ENCODE results near the gene APH1B.
A peak's percentile ranks its signal among the peaks of the same experiment; 100 is the strongest.

The APH1B gene

DNA sequence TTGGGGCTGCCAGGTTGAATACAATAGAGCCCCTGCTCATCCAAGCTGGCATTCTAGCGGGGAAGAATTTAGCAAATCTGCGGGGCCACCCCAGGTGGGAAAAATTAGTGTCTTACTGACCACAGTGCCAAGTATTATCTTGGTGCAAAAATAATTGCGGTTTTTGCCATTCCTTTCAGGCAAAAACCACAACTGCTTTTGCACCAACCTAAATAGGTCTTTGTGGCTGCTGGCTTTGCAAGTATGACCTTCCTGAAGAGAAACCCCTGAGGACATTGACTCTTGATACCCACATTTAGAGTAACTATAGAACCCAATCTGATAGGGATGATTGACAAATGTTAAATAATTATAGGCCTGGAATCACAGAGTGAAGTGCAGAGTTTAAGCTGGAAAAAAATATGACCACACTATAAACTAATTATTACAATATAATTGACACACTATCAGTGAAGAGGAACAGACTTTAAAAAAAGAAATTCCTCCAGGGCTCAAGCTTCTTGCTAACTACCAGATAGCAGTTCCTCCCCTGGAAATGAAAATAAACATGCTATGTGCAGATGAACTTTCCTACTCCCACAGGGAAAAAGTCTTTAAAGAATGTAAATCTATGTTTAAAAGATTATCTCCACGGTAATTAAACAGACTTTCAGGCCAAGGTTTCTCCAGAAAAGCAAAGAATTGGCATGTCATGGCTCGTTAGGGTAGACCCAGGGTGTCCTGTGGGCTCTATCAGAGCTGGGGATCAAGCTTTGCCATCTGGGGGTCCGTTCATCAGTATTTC, 69.9 kb downstream of the APH1B start:
- Histone ChIP-seq H4K20me1 (ENCODE audit: insufficient read depth) (no peaks in the 10 kb centered on the region; the same call in 1 of the 2 replicates), H3K4me1 (ENCODE audit: low read depth, poor library complexity, severe bottlenecking) (peaks cover 17% of the 10 kb centered on the region), H3K79me2 (ENCODE audit: insufficient read depth, low read depth) (no peaks in the 10 kb centered on the region), H3K9ac (no peak overlapping the region), H3K4me3 (IDR thresholded peaks at IDR 0.05; ENCODE audit: insufficient read depth, low read depth, low read length) (no peak overlapping the region), H3K27me3 (ENCODE audit: insufficient read depth, low read depth) (no peaks in the 10 kb centered on the region), H2AFZ (ENCODE audit: low read depth) (no peak overlapping the region), H3K4me2 (peak overlapping the region; percentile 88), H3K36me3 (ENCODE audit: insufficient read depth) (no peaks in the 10 kb centered on the region), H3K27ac (no peak overlapping the region)
- TF ChIP-seq, protein P1, sequence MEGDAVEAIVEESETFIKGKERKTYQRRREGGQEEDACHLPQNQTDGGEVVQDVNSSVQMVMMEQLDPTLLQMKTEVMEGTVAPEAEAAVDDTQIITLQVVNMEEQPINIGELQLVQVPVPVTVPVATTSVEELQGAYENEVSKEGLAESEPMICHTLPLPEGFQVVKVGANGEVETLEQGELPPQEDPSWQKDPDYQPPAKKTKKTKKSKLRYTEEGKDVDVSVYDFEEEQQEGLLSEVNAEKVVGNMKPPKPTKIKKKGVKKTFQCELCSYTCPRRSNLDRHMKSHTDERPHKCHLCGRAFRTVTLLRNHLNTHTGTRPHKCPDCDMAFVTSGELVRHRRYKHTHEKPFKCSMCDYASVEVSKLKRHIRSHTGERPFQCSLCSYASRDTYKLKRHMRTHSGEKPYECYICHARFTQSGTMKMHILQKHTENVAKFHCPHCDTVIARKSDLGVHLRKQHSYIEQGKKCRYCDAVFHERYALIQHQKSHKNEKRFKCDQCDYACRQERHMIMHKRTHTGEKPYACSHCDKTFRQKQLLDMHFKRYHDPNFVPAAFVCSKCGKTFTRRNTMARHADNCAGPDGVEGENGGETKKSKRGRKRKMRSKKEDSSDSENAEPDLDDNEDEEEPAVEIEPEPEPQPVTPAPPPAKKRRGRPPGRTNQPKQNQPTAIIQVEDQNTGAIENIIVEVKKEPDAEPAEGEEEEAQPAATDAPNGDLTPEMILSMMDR (conservative IDR thresholded peaks at IDR 0.05; ENCODE audit: low read depth, low read length): no peak

DNA sequence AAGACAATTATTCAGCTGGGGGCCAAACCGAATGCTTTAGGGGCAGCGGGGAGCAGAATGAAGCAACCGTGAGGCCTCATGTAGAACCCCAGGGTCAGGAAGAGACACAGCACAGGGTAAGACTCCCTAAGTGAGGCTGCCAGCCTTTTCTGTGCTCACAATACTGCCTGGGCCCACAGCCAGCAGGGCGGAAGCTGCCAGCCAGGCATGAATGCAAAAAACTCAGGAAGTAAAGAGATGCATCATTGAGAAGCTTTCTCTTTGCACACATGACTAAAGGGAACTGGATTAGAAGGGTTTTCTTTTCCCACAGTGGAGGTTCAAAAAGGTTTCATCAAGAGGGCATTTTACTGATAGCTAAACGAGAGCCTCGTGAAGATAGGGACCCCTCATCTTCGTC, 71.0 kb downstream of the APH1B start:
- Histone ChIP-seq H3K27ac (no peak overlapping the region), H3K9ac (no peak overlapping the region), H3K36me3 (ENCODE audit: insufficient read depth) (no peaks in the 10 kb centered on the region), H3K79me2 (ENCODE audit: insufficient read depth, low read depth) (no peaks in the 10 kb centered on the region), H3K4me2 (no peak overlapping the region), H3K4me1 (ENCODE audit: low read depth, poor library complexity, severe bottlenecking) (peaks cover 17% of the 10 kb centered on the region), H3K4me3 (IDR thresholded peaks at IDR 0.05; ENCODE audit: insufficient read depth, low read depth, low read length) (no peak overlapping the region), H3K27me3 (ENCODE audit: insufficient read depth, low read depth) (no peaks in the 10 kb centered on the region), H2AFZ (ENCODE audit: low read depth) (no peak overlapping the region), H4K20me1 (ENCODE audit: insufficient read depth) (no peaks in the 10 kb centered on the region; the same call in 1 of the 2 replicates)
- TF ChIP-seq, protein P1 (conservative IDR thresholded peaks at IDR 0.05; ENCODE audit: low read depth, low read length): no peak

DNA sequence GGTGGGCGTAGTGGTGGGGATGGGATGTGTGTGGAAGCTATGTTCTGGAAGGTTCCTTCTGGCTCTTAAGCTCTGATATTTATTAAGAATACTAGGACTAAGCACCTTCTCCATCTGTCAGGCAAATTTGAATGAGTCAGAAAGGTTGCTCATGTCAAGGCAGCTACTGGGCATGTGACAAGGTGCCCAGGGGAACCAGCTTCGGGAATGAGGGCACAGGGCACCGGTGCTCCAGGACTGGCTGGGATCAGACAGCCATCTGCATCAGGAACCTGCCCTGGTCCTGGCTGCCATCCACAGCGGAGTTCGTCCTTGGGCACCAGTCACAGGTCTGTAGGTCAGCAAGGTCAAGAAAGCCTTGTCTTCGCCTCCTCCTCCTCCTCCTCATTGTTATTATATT, 71.8 kb downstream of the APH1B start:
- Histone ChIP-seq H3K9ac (no peak overlapping the region), H2AFZ (ENCODE audit: low read depth) (no peak overlapping the region), H3K79me2 (ENCODE audit: insufficient read depth, low read depth) (no peaks in the 10 kb centered on the region), H4K20me1 (ENCODE audit: insufficient read depth) (no peaks in the 10 kb centered on the region; the same call in 1 of the 2 replicates), H3K4me2 (no peak overlapping the region), H3K4me1 (ENCODE audit: low read depth, poor library complexity, severe bottlenecking) (peaks cover 17% of the 10 kb centered on the region), H3K27me3 (ENCODE audit: insufficient read depth, low read depth) (no peaks in the 10 kb centered on the region), H3K36me3 (ENCODE audit: insufficient read depth) (no peaks in the 10 kb centered on the region), H3K4me3 (IDR thresholded peaks at IDR 0.05; ENCODE audit: insufficient read depth, low read depth, low read length) (no peak overlapping the region), H3K27ac (no peak overlapping the region)
- TF ChIP-seq, protein P1 (conservative IDR thresholded peaks at IDR 0.05; ENCODE audit: low read depth, low read length): no peak

DNA sequence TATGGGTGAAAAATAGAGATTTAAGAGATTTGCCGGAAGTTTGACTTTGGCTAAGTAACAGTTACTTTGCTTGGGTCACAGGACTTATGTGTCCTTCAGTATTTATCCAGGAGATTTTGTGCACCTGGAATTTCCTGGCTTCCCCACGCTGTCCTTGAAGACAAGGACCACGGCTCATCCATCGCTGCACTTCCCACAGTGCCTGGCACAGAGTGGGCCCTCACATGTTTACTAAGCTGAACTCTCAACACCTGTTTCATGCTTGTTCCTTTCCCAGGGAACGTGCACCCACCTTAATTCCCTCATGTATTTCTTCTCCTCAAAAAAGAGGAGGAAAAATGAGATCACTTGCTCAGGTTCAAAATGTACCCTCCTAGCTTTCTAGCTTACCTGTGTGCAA, 72.2 kb downstream of the APH1B start:
- no peak overlapping the region for H3K4me3 ChIP-seq (IDR thresholded peaks at IDR 0.05; ENCODE audit: insufficient read depth, low read depth, low read length)
- no peaks in the 10 kb centered on the region; the same call in 1 of the 2 replicates for H4K20me1 ChIP-seq (ENCODE audit: insufficient read depth)
- no peak overlapping the region for H3K9ac ChIP-seq
- H3K36me3 ChIP-seq (ENCODE audit: insufficient read depth): no peaks in the 10 kb centered on the region
- H3K27ac ChIP-seq: no peak overlapping the region
- H3K4me2 ChIP-seq: no peak overlapping the region
- no peaks in the 10 kb centered on the region for H3K27me3 ChIP-seq (ENCODE audit: insufficient read depth, low read depth)
- H3K79me2 ChIP-seq (ENCODE audit: insufficient read depth, low read depth): no peaks in the 10 kb centered on the region
- H2AFZ ChIP-seq (ENCODE audit: low read depth): no peak overlapping the region
- H3K4me1 ChIP-seq (ENCODE audit: low read depth, poor library complexity, severe bottlenecking): peaks cover 17% of the 10 kb centered on the region
- TF ChIP-seq, protein P1 (conservative IDR thresholded peaks at IDR 0.05; ENCODE audit: low read depth, low read length): no peak
